Urinary bladder (tissue), 4 donors: ENCODE data around the gene SLC13A3. TPM values are rescaled to one million over a fixed set of nuclear protein-coding genes. Genes with fewer than 3 reads are reported as not detected.
A peak's percentile ranks its signal among the peaks of the same experiment; 100 is the strongest.

ENCODE experiments used
- DNase-seq: peaks from one replicate; pipeline ENCODE4 v3.0.0-alpha.2; 2015; ENCODE audit errors: extremely low spot score
- H3K27ac ChIP-seq: one replicate; pipeline ENCODE4 v1.5.1; 2013; ENCODE audit warnings: low read depth, mild to moderate bottlenecking, moderate library complexity
- H3K36me3 ChIP-seq: one replicate; pipeline ENCODE4 v1.6.1; 2013; ENCODE audit warnings: mild to moderate bottlenecking, moderate library complexity; ENCODE audit not compliant: insufficient read depth
- H3K4me1 ChIP-seq: one replicate; pipeline ENCODE4 v1.6.1; 2013; ENCODE audit warnings: mild to moderate bottlenecking, moderate library complexity; ENCODE audit not compliant: insufficient read depth
- H3K4me3 ChIP-seq: one replicate; pipeline ENCODE4 v1.5.1; 2013; ENCODE audit warnings: low read depth, low read length
- WGBS: extraction: QIAGEN DNeasy Blood & Tissue Kit; methylation state at CpG from one replicate; pipeline ENCODE4 v1.1.7; 2013; 5-methylcytosine and 5-hydroxymethylcytosine counted together
- polyA plus RNA-seq: library from polyadenylated mRNA; stranded (reverse); fragments of 200-250 nt; gene quantifications from one replicate; pipeline ENCODE4 v1.2.3, GENCODE V29; 2013
- total RNA-seq: library from RNA; depleted of rRNA; stranded (reverse); fragments of >200 nt; gene quantifications from one replicate; pipeline ENCODE4 v1.2.3, GENCODE V29; 2014
- donor health status: healthy with polysubstance abuse.
- donor health status: healthy.

The SLC13A3 gene
- total and polyA plus RNA-seq, 2 donors, result 0.77 to 5.4 TPM

DNA sequence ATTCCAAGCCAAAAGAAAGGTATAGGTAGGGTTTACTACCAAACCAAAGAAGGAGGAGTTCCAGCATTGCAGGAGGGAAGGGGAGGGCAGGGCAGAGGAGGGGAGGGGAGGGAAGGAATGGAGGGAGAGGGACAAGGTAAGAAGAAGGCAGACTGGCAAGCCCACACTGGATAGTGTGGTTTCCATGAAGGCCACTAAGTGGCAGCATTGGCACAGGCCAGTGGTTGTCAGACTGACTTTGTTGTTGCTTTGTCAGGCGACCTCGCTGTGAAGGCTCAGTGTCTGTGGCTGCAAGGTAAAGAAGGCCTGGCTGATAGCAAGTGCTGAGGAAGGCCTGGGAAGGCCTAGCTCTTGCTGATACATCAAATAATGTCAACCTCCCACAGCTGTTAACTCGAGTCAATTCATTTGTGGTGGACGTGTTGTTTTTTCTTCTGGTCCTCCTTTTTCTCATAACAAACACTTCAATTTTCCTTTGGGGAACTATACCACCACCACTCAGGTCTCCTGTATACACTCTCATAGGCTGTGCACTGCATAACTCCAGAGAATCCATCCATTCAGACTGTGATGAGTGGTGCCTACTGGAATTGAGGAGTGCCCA lies 130.2 kb downstream of the SLC13A3 start:
- no peak overlapping the region for H3K4me3 ChIP-seq
- H3K27ac ChIP-seq, result no peak overlapping the region
- 25% methylated on average over 4 of the region's 4 CpGs for WGBS
- DNase-seq, result no peak
- H3K36me3 ChIP-seq, result no peaks in the 10 kb centered on the region
- no peaks in the 10 kb centered on the region for H3K4me1 ChIP-seq

DNA sequence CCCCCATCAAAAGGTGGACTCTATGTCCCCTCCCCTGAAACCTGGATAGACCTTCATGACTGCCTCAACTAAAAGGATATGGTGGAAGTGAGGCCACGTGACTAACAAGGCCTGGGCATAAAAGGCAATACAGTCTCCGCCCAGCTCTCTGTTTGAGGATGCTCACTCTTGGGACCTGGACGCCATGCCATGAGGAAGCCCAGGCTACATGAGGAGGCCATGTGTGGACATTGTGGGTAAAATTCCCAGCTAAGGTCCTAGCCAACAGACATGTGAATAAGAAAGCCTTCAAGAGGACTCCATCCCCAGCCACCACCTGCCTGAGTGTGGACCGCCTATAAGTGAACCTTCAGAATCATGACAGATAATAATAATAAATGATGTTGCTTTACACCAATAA lies 130.7 kb downstream of the SLC13A3 start:
- WGBS, result 83% methylated on average over 4 of the region's 4 CpGs
- no peak for DNase-seq
- no peak overlapping the region for H3K27ac ChIP-seq
- H3K4me1 ChIP-seq, result no peaks in the 10 kb centered on the region
- no peaks in the 10 kb centered on the region for H3K36me3 ChIP-seq
- no peak overlapping the region for H3K4me3 ChIP-seq

DNA sequence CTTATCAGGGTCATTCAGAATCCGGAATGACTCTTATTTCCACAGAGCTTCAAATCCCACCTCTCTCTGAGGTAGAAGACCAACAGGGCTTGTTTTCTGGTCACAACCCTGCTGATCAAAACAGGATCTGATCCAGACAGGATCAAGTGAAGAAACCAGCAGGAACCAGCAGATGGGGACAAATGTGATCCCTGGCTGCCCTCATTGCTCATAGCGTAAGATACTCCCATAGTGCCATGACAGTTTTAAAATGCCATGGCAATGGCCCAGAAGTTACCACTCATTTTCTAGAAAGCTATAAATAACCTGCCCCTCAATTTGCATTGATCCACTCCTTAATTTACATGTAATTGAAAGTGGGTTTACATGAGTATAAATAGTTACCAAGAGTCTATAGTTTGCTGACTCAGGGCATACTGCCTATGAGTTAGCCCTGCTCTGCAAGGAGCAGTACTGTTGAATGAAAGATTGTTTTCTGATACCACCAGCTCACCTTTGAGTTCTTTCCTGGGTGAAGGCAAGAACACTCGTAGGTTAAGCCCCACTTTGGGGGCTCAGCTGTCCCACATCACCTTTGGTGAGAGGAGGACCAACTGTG lies 131.7 kb downstream of the SLC13A3 start:
- Histone ChIP-seq H3K4me1 (no peaks in the 10 kb centered on the region), H3K4me3 (no peak overlapping the region), H3K36me3 (no peaks in the 10 kb centered on the region), H3K27ac (no peak overlapping the region)
- WGBS, result 63% methylated on average over 3 of the region's 3 CpGs
- no peak for DNase-seq

DNA sequence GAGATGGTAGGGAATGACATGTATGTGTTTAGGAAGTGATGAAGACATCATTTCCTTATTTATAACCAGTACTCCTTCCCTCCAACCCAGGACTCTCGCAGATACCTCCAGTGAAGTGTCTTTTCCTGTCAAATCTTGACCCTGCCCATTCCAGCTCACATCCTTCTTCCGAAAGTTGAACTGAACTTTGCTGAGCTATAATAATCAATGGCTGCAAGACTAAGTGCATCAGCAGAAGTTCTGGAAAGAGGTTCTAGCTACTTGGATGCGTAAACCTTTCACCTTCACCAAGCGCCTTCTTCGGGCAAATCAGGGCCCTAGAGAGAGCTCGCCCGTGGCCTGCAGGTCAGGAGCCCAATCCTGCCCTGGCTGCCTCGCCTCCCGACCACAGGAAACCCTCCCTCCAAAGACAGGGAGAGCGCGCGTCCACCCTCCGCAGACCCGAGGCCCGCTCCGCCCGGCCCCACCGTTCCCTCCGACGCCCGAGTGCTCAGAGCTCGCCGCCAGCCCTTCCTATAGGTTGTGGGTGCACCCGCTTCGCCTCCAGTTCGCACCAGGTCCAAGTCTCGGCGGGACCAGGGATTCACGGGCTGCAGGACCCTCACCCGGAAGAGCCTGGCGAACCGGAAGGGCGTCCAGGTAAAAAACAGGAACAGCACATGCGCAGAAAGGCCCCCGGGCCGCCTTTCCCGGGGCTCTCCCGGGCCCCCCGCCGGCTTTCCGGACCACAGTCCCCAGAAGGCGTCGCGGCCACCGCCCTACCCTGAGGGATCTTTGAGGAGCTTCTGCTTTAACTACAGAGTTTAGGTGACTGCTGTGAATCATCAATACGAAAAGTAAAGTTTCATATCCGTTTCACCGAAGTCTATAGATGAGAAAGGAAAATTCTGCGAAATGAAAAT lies 138.1 kb downstream of the SLC13A3 start, which contains the start of gene ZNF334:
TSS of gene ZNF334 (minus strand) at position 617 of the 902 bp plus-strand sequence. CDS start 1,457 bp downstream, outside the sequence.
- peak; percentile 26 for DNase-seq
- Histone ChIP-seq H3K4me1 (no peaks in the 10 kb centered on the region), H3K27ac (no peak within 1 kb of the TSS), H3K36me3 (no peaks in the 10 kb centered on the region), H3K4me3 (peak within 1 kb of the TSS; percentile 72)
- 3% methylated on average over 49 of the region's 49 CpGs for WGBS

DNA sequence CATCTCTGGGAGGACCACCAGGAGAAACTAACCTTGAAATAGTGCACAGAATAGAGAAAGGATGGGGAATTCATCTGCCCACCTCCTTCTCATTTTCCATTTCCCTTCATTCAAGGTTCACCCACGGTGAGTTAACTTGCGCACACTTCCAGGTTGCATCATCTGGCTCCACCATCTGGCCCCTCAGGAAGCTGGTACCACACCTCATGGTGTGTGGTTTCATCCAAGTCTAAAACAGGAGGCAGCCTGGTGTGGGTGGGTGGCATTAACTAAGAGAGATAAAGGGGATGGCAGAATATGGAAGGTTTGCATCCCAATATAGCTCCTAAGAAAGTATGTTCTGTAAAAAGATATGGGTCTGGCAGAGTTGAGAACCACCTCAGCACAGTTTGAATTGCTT lies 141.7 kb downstream of the SLC13A3 start:
- 83% methylated on average over 2 of the region's 2 CpGs for WGBS

More for the DNA sequence above, 141.7 kb downstream of the SLC13A3 start:
- H3K4me3 ChIP-seq, result no peak overlapping the region
- H3K4me1 ChIP-seq, result no peaks in the 10 kb centered on the region
- DNase-seq, result no peak
- no peak overlapping the region for H3K27ac ChIP-seq
- H3K36me3 ChIP-seq, result no peaks in the 10 kb centered on the region

Other genes starting within 250 kb of the SLC13A3 start
- gene ELMO2, start 244.8 kb downstream of the SLC13A3 start, total RNA-seq, result 41.6 TPM
- 31.2 TPM for gene ELMO2, start 244.8 kb downstream of the SLC13A3 start, polyA plus RNA-seq
- gene ZNF334, start 137.9 kb downstream of the SLC13A3 start, total RNA-seq, result 20.5 TPM
- 2.6 TPM for gene ZNF334, start 137.9 kb downstream of the SLC13A3 start, polyA plus RNA-seq
- not detected for gene OCSTAMP, start 100.8 kb downstream of the SLC13A3 start, total RNA-seq
- gene OCSTAMP, start 100.8 kb downstream of the SLC13A3 start, polyA plus RNA-seq, result not detected
- 21.5 TPM for gene TP53RK, start 38.0 kb upstream of the SLC13A3 start, total RNA-seq
- 11.8 TPM for gene TP53RK, start 38.0 kb upstream of the SLC13A3 start, polyA plus RNA-seq
- gene SLC2A10, start 58.2 kb upstream of the SLC13A3 start, total RNA-seq, result 36.6 TPM
- 12.0 TPM for gene SLC2A10, start 58.2 kb upstream of the SLC13A3 start, polyA plus RNA-seq
- 2.2 TPM for gene EYA2, start 243.4 kb upstream of the SLC13A3 start, total RNA-seq
- gene EYA2, start 243.4 kb upstream of the SLC13A3 start, polyA plus RNA-seq, result 0.70 TPM